ENCODE measurements around the gene WNK1.
"Not testable (repeated sequence)": the region's sequence is repeated elsewhere in the genome, so short reads cannot be mapped to it uniquely, and the experiment has no call there.

The WNK1 gene

DNA sequence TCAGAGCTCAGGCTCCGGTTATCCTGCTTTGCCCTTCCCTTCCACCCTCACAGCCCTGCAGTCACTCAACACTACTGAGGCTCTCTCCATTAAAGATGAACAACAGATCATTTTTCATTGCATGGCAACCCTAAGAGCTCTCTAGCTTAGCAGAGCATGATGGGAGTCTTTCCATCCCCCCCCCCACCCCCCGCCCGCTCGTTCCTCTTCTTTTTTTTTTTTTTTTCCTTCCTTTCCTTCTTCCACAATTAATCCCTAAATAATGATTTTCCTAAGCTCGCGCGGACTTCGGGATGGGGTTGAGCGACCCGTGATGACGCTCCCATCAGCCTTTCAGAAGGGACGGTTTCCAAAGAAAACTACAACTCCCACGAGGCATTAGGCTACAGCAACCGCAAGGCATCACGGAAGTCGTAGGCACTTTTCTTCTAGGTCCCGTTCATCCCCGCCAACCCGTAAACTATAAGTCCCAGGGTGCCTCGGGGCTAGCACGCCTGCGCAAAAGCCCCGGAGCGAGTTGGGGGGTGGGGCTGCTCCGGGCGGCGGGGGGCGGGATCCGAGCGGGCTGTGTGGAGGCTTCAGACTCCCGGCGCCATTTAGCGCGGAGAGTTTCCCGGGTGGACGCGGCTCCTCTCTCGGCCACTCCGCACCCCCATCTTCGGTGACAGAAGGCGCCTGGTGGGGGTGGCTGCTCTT lies at the start of gene WNK1:
Gene WNK1, plus strand, starts transcription at position 581 of the 696 bp plus-strand sequence. CDS start 987 bp downstream, outside the sequence.
- in situ Hi-C loops (cut with MboI; ENCODE audit: low sequenced_read_pairs) = no loop called here

DNA sequence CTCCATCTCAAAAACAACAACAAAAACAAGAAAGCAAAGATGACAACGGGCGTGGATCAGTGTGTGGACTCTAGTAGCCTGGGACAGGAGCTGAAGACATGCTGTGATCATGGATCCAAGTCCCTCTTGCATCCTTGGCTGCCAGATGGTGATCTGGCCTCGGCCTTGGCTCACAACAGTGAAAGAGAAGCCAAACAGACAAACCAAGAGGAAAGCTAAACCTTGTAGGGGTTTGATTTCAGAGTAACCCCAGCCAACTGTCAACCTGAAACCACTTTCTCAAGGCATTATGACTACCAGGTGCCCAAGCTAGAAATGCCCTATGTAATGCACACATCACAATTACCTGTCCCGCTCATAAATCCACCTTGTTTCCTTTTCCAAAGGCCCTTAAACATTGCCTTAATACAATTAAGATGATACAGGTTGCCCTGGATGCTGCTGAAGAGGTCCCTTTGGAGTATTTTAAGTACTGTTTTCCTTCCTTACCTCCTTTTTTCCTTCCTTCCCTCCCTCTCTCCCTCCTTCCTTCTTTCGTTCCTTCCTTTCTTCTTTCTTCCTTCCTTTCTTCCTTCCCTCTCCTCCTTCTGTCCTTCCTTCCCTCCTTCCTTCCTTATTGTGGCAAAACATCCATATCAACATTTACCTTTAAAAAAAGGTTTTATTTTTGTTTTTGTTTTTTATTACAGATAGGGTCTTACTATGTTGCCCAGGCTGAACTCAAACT lies 47.7 kb upstream of the WNK1 start:
- in situ Hi-C loops (cut with MboI; ENCODE audit: low sequenced_read_pairs) = no loop called here

DNA sequence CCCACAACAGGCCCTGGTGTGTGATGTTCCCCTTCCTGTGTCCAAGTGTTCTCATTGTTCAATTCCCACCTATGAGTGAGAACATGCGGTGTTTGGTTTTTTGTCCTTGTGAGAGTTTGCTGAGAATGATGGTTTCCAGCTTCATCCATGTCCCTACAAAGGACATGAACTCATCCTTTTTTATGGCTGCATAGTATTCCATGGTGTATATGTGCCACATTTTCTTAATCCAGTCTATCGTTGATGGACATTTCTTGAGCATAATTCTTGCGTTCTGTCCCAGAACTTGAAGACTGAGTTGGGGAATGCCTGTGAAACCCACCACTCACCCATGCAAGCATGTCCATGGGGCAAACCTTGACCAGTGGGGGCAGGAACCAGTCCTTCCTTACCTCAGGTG lies 44.3 kb upstream of the WNK1 start:
- in situ Hi-C loops (cut with MboI; ENCODE audit: low sequenced_read_pairs) = not testable (repeated sequence)

DNA sequence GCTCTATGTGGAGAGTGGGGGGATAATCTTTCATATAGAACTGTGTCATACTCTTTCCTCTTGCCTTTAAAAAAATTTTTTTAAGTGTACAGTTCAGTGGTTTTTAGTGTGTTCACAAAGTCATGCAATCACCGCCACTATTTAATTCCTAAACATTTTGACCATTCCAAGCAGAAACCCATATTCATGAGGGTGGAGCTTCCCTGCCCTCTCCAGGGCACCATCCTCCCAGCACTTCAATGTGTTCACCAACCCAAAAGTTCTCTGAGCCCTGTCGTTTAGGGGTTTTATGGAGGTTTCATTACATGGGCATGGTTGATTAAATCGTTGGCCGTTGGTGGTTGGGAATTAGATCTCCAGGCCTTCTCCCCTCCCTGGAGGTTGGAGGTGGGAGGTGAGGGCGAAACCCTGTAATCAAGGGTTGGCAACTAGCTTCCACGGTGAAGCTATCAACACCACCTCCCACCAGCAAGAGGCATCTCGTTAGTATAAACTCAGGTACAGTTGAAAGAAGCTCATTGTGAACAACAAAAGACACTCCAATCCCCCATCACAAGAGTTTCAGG lies 42.8 kb upstream of the WNK1 start:
- in situ Hi-C loops (cut with MboI; ENCODE audit: low sequenced_read_pairs) = no loop called here

DNA sequence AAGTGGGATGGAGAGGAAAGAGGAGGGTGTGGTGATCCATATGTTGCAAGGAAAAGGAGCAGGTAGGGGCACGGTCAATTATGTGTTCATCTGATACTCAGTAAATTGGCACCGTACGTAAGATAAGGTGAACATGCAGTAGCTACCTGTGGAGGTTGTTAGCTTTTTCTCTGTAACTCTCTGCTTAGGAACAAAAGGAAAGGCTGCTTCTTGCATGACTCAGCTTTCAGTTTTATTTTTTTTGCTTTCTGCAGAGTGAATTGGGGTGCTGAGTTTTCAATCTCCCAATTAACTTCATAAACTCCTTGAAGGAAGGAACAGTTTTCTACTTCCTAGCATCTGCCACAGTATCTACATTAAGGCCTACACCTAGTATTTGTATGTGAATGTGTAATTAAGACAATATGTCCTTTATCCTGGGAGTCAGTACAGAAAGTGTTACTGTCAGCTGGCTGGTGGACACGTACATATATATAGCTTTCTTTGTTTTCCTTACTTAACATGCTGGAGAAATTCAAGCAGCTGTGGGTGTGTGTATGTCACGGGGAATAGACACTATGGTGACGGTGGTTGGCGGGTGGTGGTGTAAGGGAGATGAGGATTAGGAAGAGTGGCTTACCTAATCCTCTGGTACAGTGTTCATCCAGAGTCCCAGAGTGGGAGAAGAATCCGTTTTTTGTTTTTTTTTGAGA lies 40.1 kb upstream of the WNK1 start:
- in situ Hi-C loops (cut with MboI; ENCODE audit: low sequenced_read_pairs) = no loop called here

DNA sequence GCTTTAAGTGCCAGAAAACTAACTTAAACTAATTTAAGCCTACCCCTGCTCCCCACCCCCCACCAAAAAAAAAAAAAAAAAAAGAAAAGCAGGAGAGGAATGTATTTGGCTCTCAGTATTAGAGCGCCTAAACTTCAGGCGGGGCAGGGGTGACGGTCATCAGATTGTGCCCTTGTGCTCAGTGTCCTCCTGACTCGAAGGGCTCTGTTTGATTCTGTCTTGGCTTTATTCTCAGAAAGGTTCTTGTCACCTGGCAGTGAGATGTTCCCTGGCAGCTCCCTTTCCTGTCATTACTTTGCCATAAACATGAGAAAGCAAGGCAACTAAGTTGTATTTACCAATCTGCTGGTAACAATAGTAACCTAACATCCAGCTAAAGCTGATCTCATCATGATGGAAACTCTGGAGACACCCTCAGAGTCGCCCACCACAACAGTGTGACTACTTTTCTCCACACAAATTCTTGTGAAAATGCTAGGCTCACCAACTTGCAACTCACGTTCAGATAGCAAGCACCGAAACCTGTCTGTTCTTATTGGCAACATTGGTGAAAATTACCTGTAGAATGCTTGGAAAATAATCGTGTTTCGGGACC lies 39.0 kb upstream of the WNK1 start:
- in situ Hi-C loops (cut with MboI; ENCODE audit: low sequenced_read_pairs) = no loop called here

DNA sequence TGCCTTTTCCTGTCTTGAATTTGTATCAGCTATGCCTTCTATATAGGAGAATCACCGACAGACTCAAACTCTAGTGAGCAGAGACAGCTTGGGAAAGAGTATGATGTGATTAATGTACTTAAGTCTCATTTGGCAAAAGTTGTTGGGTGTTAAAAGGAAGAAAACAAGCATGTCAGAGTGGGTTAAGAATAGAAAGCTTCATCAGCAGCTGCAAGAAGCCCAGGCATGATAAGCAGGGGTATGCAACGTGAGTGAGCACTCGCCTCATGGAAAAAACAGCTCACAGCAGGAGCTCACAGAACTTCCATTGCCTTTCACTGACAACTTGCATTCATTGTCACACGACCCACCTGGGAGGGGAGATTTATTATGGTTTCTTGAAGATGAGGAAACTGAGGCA lies 35.9 kb upstream of the WNK1 start:
- in situ Hi-C loops (cut with MboI; ENCODE audit: low sequenced_read_pairs) = no loop called here

DNA sequence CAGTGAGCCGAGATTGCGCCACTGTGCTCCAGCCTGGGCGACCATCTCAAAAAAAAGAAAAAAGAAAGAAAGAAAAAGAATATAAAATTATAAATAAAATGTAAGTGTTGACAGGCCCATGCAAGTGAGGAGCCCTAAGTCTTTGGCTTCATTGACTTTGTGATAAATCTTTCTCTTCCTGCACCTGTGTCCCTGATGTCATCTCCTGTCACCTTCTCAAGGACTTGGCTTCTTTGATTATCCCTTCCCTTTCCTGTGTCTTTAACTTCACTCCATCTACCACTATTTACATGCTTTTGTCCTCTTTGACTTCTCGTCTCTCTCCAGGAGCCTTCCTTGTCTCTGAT lies 33.6 kb upstream of the WNK1 start:
- in situ Hi-C loops (cut with MboI; ENCODE audit: low sequenced_read_pairs) = no loop called here

DNA sequence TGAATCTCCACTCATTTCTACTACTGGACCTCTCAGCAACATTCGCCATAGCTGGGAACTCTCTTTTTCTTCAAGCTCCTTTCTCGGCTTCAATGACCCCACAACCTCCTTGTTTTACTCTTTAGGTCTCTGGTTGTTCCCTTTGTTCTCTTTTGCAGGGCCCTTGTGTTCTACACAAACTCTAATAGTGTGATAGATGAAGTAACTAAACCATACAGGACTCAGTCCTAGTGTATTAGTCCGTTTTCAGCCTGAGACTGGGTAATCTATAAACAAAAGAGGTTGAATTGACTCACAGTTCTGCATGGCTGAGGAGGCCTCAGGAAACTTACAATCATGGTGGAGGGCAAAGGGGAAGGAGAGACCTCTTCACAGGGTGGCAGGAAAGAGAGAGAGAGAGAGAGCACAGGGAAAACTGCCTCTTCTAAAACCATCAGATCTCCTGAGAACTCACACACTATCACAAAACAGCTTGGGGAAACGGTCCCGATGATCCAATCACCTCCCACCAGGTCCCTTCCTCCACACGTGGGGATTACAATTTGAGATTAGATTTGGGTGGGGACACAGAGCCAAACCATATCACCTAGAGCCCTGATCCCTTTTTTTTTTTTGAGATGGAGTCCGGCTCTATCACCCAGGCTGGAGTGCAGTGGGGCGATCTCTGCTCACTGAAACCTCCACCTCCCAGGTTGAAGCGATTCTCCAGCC lies 32.0 kb upstream of the WNK1 start:
- in situ Hi-C loops (cut with MboI; ENCODE audit: low sequenced_read_pairs) = no loop called here

DNA sequence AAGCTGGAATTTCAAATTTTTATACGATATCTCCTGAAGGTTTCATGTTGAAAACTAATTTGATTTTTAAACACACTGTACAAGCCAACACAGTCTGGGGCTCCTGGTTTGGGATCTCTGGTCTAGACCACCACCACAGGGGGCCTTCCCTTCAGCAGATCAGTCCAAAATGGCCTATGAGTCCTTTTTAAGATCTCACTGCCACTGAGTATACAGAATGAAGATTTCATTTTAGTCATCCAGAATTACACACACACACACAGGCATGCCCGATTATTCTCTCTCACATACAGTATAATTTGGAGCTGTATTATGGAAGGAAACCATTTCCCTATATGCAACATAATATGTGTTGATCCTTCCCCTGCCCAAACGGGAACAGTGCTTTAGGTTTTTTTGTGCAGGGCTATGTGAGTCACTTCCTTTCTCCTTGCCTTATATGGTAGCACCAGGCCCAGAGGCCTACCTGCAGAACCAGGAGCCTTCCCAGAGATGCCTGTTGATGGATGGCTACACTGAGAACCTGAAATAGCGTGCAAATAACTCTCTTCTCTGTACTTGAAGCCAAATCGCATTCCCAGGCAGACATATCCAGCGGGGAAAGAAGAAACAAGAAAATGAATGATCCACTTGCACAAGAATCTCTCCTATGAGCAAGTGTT lies 28.1 kb upstream of the WNK1 start:
- in situ Hi-C loops (cut with MboI; ENCODE audit: low sequenced_read_pairs) = no loop called here

DNA sequence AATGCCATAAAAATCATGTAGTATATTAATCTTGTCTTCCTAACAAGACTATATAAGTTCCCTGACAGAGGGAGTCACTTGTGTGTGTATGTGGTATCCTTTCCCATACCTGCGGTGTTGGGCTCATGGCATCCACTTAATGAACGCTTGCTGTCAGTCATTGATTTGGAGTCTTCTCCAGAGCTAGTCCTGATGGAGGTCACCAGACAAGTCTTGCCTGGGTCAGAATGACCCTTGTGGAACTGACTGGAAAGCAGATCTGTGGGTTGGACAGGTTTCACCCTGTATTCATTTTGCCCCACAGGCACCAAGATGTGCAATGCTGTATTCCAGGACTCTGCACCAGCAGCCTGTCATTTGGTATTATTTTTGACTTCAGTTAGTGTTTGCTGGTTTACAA lies 27.3 kb upstream of the WNK1 start:
- in situ Hi-C loops (cut with MboI; ENCODE audit: low sequenced_read_pairs) = no loop called here

DNA sequence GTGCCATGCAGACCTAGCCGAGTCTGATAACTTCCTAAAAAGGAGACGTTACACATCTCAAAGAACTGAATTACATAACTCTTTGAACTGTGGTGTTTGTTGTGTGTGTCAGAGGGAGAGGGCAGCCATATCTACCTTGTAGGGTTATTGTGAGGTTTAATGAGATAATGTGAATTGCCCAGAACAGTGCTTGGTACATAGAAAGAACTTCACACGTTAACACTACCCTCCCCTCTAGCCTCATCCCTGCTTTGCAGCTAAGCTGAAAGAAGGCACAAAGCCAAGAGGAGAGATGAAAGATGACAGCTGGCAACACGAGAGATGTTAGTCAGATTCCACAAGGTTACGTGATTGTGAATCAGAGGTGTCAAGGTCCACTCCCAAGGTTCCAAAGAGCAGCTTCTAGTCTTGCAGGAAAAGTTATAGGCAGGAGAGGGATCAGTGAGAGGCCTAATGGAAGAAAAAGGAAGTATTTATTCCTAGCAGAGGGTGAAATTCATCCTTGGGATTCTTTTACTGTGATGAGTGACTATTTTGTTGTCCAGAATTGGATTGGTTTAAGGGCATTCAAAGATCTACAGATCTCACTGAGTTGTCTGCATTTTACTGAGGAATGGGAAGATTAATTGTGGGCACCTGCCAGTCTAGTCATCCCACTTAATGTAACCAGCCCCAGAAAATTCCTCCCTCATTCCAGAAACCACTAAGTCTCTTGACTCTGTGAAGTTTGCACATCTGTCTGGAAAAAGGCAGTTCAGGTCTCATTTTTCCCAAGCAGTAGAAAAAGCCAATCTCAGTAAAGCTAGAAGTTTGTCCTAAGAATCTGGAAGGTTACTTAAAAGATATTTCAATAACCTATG lies 25.9 kb upstream of the WNK1 start:
- in situ Hi-C loops (cut with MboI; ENCODE audit: low sequenced_read_pairs) = no loop called here

DNA sequence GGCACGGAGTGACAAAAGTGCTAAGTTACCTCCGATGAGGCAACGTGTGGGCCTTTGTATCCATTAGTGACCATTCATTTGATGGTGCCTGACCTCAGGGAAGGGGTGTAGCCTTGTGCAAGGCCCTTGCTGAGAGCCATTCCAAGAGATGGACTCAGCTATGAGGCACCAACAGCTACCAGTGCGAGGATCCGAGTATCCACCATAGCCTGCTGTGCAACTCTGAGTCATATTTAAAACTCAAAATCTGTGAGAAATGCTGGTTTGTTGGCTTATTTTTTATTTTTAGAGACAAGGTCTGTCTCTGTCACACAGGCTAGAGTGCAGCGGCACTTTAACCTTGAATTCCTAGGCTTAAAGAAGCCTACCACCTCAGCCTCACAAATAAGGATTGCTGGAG lies 25.1 kb upstream of the WNK1 start:
- in situ Hi-C loops (cut with MboI; ENCODE audit: low sequenced_read_pairs) = no loop called here

DNA sequence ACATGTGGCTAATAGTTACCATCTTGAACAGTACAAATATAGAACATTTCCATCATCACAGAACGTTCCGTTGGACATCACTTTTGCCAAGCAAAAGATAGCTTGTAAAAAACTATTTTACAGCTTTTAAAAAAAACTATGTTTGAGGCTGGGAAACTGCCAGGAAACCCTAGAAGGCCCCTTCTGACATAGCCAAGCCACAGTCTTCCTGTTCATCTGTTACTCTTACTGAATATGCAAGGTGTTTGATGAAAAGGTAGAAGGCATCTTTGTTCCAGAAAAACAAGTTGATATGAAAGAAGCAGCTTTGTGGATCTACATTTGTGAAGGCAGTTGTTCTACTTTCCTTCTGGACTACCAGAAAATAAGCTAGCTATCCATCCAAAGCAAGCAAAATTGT lies 23.6 kb upstream of the WNK1 start:
- in situ Hi-C loops (cut with MboI; ENCODE audit: low sequenced_read_pairs) = no loop called here

DNA sequence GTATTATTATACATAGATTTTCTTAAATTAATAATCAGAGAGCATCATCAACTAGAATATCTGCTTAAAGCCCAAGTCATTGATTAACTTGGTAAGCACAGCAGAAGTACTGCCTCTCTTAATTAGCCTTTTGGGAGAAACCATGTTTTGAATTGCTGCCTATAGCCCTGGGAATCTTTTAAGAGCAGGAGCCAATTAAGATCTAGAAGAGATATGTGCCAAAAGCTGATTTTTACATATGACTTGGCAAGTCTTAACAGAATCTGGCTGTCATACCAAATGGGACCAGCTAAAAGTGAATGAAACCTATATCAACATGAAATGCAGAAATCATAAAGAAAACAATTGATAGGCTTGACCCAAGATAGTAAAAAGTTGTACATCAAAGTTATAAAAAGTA lies 23.2 kb upstream of the WNK1 start:
- in situ Hi-C loops (cut with MboI; ENCODE audit: low sequenced_read_pairs) = no loop called here

DNA sequence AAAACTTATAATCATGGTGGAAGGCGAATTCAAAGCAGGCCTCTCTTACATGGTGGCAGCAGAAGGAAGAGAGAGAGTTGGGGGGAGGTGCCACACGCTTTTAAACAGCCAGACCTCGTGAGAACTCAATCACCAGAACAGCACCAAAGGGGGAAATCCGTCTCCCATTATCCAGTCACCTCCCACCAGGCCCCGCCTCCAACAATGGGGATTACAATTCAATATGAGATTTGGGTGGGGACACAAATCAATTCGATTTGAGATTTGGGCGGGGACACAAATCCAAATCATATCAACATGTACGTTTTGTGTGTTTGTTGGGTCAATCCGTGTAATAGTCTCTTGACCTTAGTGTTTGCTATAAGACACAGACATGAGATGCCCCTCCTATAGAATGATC lies 21.8 kb upstream of the WNK1 start:
- in situ Hi-C loops (cut with MboI; ENCODE audit: low sequenced_read_pairs) = no loop called here

DNA sequence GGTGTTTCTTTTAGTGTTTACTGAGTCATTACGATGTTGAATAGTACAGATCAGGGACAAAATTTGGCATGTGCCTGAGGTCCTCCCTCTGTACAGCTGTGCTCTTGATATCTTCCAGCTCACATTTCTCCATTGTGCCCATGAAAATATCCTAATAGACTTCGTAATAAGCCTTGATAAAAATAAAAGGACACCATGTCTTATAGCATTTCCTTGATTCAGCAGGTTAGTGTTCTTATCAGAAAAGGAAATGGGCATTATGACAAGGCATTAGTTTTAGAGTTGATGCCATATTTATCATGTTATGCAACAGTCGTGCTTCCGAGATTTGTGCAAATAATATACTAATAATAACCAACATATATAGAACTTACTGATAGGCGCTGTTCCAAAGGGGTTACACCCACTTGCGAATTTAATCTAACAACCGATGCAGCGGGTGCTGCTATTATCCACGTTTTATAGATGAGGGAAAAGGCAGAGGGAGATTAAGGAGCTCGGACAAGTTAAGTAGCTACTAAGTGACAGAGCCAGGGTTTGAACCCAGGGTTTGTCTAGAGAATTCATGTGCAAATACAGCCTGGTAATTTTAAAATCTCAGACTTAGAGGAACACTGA lies 15.1 kb upstream of the WNK1 start:
- in situ Hi-C loops (cut with MboI; ENCODE audit: low sequenced_read_pairs) = no loop called here

DNA sequence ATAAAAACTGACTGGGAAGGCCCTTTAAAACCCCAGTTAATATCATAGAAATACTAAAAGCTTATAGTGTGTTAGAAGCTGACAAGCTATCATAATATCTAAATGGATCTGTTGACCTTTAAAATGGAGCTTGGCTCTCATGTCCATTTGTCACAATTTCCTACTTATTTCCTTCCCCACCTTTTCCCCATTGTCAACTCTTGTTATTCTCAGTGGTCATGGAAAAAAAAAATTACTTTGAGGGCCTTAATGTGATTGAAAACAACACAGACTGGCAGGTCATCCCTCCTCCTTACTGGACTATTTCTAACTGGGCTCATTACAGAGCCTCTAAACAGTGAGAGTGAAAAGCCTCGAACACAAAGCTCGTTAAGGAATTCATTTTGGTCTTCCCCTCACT lies 13.7 kb upstream of the WNK1 start:
- in situ Hi-C loops (cut with MboI; ENCODE audit: low sequenced_read_pairs) = no loop called here

DNA sequence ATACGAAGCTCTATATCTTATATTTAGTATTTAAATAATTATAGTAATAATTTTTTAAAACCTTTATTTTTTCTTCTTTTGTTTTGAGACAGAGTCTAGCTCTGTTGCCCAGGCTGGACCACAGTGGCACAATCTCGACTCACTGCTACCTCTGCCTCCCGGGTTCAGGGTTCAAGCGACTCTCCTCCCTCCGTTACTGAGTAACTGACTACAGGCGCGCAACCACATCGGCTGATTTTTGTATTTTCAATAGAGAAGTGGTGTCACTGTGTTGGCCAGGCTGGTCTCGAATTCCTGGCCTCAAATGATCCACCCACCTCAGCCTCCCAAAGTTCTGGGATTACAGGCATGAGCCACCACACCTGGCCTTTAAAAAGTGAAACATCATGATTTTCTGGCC lies 13.0 kb upstream of the WNK1 start:
- in situ Hi-C loops (cut with MboI; ENCODE audit: low sequenced_read_pairs) = no loop called here
